HepG2 (cell line): ENCODE data around the gene GSTK1. TPM values are rescaled to one million over a fixed set of nuclear protein-coding genes. Genes with fewer than 3 reads are reported as not detected.

Source experiments
- AGO1 ChIP-seq: fragments of 200-400 bp; formaldehyde crosslinking; IDR thresholded peaks from 2 replicates; pipeline ENCODE4 v1.6.1; 2017; ENCODE audit warnings: mild to moderate bottlenecking, low read depth, low read length, moderate library complexity; ENCODE audit not compliant: poor library complexity, severe bottlenecking
- AHR ChIP-seq: IDR thresholded peaks from 2 replicates; pipeline ENCODE4 v1.6.1; 2018; ENCODE audit warnings: missing genetic modification reagents, missing compliant biosample characterization
- GPN1 ChIP-seq: sonication (generic); formaldehyde crosslinking; IDR thresholded peaks from 2 replicates; pipeline ENCODE4 v1.5.1; 2020; ENCODE audit warnings: missing genetic modification reagents, borderline replicate concordance
- HCFC1 ChIP-seq: fragments of 150-350 bp; IDR thresholded peaks from 2 replicates; pipeline ENCODE4 v1.6.1; 2014; ENCODE audit warnings: low read depth, low read length
- PLRG1 ChIP-seq: fragments of 450-650 bp; conservative IDR thresholded peaks from 2 replicates; pipeline ENCODE4 v1.6.1; 2016
- RNF2 ChIP-seq: fragments of 450-650 bp; conservative IDR thresholded peaks from 2 replicates; pipeline ENCODE4 v1.6.1; 2016; ENCODE audit warnings: low read depth
- TBX3 ChIP-seq: fragments of 450-650 bp; IDR thresholded peaks from 2 replicates; pipeline ENCODE4 v1.6.1; 2017; ENCODE audit warnings: antibody characterized with exemption, mild to moderate bottlenecking, inconsistent platforms, borderline replicate concordance
- ZNF17 ChIP-seq: sonication (generic); formaldehyde crosslinking; IDR thresholded peaks from 2 replicates; pipeline ENCODE4 v1.5.0; 2020; ENCODE audit warnings: mild to moderate bottlenecking, missing genetic modification reagents
- ZNF343 ChIP-seq: sonication (generic); formaldehyde crosslinking; IDR thresholded peaks from 2 replicates; pipeline ENCODE4 v1.4.0; 2020; ENCODE audit warnings: mild to moderate bottlenecking, missing genetic modification reagents
- ZNF432 ChIP-seq: sonication (generic); formaldehyde crosslinking; IDR thresholded peaks from 2 replicates; pipeline ENCODE4 v1.5.0; 2020; ENCODE audit warnings: missing genetic modification reagents, mild to moderate bottlenecking, borderline replicate concordance
- ZNF678 ChIP-seq: sonication (generic); formaldehyde crosslinking; IDR thresholded peaks from 2 replicates; pipeline ENCODE4 v1.4.0; 2020; ENCODE audit warnings: mild to moderate bottlenecking, missing genetic modification reagents
- ZNF724P ChIP-seq: sonication (generic); formaldehyde crosslinking; IDR thresholded peaks from 2 replicates; pipeline ENCODE4 v1.8.0; 2022; ENCODE audit warnings: missing genetic modification reagents, borderline replicate concordance
- ZSCAN29 ChIP-seq: sonication (generic); formaldehyde crosslinking; conservative IDR thresholded peaks from 2 replicates; pipeline ENCODE4 v1.4.0; 2020; ENCODE audit warnings: mild to moderate bottlenecking, missing genetic modification reagents
- polyA plus RNA-seq, 8 experiments: library from polyadenylated mRNA; depleted of rRNA in 3 of 8; stranded (reverse) in 7 of 8; unstranded in 1 of 8; fragments of >200 nt; fragmentation: Illumina TruSeq in 4 of 8; extraction: Trizol in 4 of 8; gene quantifications; 2 replicates each; pipeline versions ENCODE4 v1.2.1 to v1.2.3, GENCODE V29; 2011 to 2016; ENCODE audit warnings: low read depth in 4 of 8, missing spikeins in 1 of 8, mixed read lengths in 1 of 8; ENCODE audit not compliant: insufficient read depth in 1 of 8
- total RNA-seq, 5 experiments: library from RNA; depleted of rRNA; stranded (reverse); fragments of >200 nt; fragmentation: Illumina TruSeq; extraction: Trizol; gene quantifications; 2 replicates each; pipeline ENCODE4 v1.2.3, GENCODE V29; 2016; ENCODE audit warnings: low read depth in 1 of 5
- TF ChIP-seq, protein P1 (sequence below): sonication (generic); formaldehyde crosslinking; IDR thresholded peaks from 2 replicates; pipeline ENCODE4 v1.8.0; 2022; ENCODE audit warnings: missing genetic modification reagents, mild to moderate bottlenecking, moderate library complexity, borderline replicate concordance
- TF ChIP-seq, protein P2 (sequence below): sonication (generic); formaldehyde crosslinking; IDR thresholded peaks from 2 replicates; pipeline ENCODE4 v1.5.0; 2020; ENCODE audit warnings: missing genetic modification reagents, mild to moderate bottlenecking, borderline replicate concordance
- TF ChIP-seq, protein P3 (sequence below), 2 experiments: sonication (generic) in 1 of 2; formaldehyde crosslinking in 1 of 2; IDR thresholded peaks; 2 replicates each; pipeline versions ENCODE4 v1.4.0 to v1.6.1; 2018 to 2020; ENCODE audit warnings: missing genetic modification reagents in 2 of 2, borderline replicate concordance in 1 of 2, low read depth in 1 of 2, mild to moderate bottlenecking in 1 of 2, missing biosample characterization in 1 of 2
- TF ChIP-seq, protein P4 (sequence below): sonication (generic); formaldehyde crosslinking; IDR thresholded peaks from 2 replicates; pipeline ENCODE4 v1.8.0; 2022; ENCODE audit warnings: mild to moderate bottlenecking, missing genetic modification reagents, moderate library complexity
- TF ChIP-seq, protein P5 (sequence below): sonication (generic); formaldehyde crosslinking; IDR thresholded peaks from 2 replicates; pipeline ENCODE4 v1.4.0; 2020; ENCODE audit warnings: missing genetic modification reagents

The GSTK1 gene
- total and polyA plus RNA-seq, 2 of the 13 experiments (the other 11 are each of a cell fraction or from before 2014, with no cell fraction given), result 64.6 to 92.1 TPM

DNA sequence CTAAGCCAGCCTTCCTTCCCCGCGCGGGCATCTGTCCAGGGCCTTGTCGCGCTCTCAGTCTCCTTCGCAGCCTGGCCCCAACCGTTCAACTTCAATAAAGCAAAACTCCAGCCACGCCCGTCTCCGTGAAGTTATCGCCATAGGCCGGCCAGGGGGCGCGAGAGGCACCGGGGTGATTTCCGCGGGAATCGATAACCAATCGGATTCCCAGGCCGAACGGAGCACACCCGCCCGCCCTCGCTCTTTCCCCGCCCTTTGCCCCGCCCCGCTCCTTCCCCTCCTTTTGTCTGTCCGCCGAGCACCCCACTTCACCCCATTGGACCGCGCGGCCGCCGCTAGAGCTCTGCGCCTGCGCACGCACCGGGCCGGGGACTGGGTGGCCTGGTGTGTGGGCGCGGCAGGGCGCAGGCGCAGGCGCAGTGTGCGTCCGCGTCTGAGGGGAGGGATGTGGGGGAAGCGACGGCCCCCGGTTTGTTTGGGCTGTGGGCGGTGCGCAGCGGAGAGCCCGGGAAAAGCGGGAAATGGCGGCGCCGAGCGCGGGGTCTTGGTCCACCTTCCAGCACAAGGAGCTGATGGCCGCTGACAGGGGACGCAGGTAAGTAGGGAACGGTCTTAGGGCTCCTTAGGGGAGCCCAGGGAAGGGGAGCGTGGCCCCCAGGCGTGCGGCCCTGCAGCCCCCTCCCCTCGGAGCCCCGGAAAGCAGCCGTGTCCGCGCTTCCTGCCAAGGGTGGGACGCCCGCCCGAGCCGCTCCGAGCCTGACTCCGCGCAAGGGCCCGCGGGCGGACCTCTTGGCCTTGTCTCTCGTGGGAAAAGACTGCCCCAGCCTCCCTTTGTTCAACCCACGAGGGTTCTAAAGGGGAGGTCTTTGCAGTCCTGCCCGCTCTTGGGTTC lies 24.9 kb downstream of the GSTK1 start, which contains the start of gene CASP2 (continued):
- TF ChIP-seq, protein P1, sequence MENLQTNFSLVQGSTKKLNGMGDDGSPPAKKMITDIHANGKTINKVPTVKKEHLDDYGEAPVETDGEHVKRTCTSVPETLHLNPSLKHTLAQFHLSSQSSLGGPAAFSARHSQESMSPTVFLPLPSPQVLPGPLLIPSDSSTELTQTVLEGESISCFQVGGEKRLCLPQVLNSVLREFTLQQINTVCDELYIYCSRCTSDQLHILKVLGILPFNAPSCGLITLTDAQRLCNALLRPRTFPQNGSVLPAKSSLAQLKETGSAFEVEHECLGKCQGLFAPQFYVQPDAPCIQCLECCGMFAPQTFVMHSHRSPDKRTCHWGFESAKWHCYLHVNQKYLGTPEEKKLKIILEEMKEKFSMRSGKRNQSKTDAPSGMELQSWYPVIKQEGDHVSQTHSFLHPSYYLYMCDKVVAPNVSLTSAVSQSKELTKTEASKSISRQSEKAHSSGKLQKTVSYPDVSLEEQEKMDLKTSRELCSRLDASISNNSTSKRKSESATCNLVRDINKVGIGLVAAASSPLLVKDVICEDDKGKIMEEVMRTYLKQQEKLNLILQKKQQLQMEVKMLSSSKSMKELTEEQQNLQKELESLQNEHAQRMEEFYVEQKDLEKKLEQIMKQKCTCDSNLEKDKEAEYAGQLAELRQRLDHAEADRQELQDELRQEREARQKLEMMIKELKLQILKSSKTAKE (CRISPR knock-in tag), result peak; percentile 21; the same call in 1 of the 2 replicates
- TF ChIP-seq ZNF678 (CRISPR knock-in tag), result no peak
- TF ChIP-seq, protein P2, sequence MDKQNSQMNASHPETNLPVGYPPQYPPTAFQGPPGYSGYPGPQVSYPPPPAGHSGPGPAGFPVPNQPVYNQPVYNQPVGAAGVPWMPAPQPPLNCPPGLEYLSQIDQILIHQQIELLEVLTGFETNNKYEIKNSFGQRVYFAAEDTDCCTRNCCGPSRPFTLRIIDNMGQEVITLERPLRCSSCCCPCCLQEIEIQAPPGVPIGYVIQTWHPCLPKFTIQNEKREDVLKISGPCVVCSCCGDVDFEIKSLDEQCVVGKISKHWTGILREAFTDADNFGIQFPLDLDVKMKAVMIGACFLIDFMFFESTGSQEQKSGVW (CRISPR knock-in tag), result no peak
- peak; percentile 75 for TF ChIP-seq AGO1
- TF ChIP-seq PLRG1, result no peak
- TF ChIP-seq ZSCAN29 (CRISPR knock-in tag), result no peak
- no peak; the same call in 1 of the 2 replicates for TF ChIP-seq HCFC1
- TF ChIP-seq, protein P3, sequence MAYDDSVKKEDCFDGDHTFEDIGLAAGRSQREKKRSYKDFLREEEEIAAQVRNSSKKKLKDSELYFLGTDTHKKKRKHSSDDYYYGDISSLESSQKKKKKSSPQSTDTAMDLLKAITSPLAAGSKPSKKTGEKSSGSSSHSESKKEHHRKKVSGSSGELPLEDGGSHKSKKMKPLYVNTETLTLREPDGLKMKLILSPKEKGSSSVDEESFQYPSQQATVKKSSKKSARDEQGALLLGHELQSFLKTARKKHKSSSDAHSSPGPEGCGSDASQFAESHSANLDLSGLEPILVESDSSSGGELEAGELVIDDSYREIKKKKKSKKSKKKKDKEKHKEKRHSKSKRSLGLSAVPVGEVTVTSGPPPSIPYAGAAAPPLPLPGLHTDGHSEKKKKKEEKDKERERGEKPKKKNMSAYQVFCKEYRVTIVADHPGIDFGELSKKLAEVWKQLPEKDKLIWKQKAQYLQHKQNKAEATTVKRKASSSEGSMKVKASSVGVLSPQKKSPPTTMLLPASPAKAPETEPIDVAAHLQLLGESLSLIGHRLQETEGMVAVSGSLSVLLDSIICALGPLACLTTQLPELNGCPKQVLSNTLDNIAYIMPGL (CRISPR knock-in tag; IDR thresholded peaks at IDR 0.05; ENCODE audit: borderline replicate concordance in 1 of 2, low read depth in 1 of 2), result peak; percentile 61 to 87; a peak in 2 of 4 replicates
- no peak for TF ChIP-seq GPN1 (CRISPR knock-in tag)
- TF ChIP-seq, protein P4, sequence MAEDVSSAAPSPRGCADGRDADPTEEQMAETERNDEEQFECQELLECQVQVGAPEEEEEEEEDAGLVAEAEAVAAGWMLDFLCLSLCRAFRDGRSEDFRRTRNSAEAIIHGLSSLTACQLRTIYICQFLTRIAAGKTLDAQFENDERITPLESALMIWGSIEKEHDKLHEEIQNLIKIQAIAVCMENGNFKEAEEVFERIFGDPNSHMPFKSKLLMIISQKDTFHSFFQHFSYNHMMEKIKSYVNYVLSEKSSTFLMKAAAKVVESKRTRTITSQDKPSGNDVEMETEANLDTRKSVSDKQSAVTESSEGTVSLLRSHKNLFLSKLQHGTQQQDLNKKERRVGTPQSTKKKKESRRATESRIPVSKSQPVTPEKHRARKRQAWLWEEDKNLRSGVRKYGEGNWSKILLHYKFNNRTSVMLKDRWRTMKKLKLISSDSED (CRISPR knock-in tag), result no peak
- TF ChIP-seq ZNF432, result no peak
- TF ChIP-seq AHR (CRISPR knock-in tag), result no peak
- TF ChIP-seq, protein P5, sequence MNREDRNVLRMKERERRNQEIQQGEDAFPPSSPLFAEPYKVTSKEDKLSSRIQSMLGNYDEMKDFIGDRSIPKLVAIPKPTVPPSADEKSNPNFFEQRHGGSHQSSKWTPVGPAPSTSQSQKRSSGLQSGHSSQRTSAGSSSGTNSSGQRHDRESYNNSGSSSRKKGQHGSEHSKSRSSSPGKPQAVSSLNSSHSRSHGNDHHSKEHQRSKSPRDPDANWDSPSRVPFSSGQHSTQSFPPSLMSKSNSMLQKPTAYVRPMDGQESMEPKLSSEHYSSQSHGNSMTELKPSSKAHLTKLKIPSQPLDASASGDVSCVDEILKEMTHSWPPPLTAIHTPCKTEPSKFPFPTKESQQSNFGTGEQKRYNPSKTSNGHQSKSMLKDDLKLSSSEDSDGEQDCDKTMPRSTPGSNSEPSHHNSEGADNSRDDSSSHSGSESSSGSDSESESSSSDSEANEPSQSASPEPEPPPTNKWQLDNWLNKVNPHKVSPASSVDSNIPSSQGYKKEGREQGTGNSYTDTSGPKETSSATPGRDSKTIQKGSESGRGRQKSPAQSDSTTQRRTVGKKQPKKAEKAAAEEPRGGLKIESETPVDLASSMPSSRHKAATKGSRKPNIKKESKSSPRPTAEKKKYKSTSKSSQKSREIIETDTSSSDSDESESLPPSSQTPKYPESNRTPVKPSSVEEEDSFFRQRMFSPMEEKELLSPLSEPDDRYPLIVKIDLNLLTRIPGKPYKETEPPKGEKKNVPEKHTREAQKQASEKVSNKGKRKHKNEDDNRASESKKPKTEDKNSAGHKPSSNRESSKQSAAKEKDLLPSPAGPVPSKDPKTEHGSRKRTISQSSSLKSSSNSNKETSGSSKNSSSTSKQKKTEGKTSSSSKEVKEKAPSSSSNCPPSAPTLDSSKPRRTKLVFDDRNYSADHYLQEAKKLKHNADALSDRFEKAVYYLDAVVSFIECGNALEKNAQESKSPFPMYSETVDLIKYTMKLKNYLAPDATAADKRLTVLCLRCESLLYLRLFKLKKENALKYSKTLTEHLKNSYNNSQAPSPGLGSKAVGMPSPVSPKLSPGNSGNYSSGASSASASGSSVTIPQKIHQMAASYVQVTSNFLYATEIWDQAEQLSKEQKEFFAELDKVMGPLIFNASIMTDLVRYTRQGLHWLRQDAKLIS (CRISPR knock-in tag), result no peak
- TF ChIP-seq ZNF724P (CRISPR knock-in tag), result no peak; the same call in 1 of the 2 replicates
- TF ChIP-seq ZNF343, result no peak; the same call in 1 of the 2 replicates
- TF ChIP-seq TBX3, result no peak
- TF ChIP-seq RNF2, result no peak
- TF ChIP-seq ZNF17 (CRISPR knock-in tag), result no peak
